WTC11 (cell line): ENCODE measurements around the gene KDM5A. TPM values are rescaled to one million over a fixed set of nuclear protein-coding genes. Genes with fewer than 3 reads are reported as not detected.

Experiments
- ATAC-seq: fragments of 200-7000 bp; cut with Tn5 transposase; 2 replicates; pipeline ENCODE4 v1.10.0; 2021; ENCODE audit warnings: mild to moderate bottlenecking, moderate library complexity
- CTCF ChIA-PET: fragments of 300-600 bp; sonication (Branson Sonifier 250); formaldehyde crosslinking; loops from one replicate; lab custom pipeline; 2021; ENCODE audit warnings: antibody characterized with exemption; lab: Charles Lee
- POLR2A ChIA-PET: fragments of 350-600 bp; sonication (Branson Sonifier 250); formaldehyde crosslinking; loops from one replicate; lab custom pipeline; 2021; ENCODE audit warnings: antibody characterized with exemption; lab: Charles Lee
- DNase-seq: peaks from one replicate; pipeline ENCODE4 v3.0.0; 2021; ENCODE audit warnings: low spot score
- H3K27ac Mint-ChIP-seq: 2 replicates; pipeline ENCODE4 v1.8.0; 2021; ENCODE audit warnings: mixed read lengths
- H3K27me3 Mint-ChIP-seq: 2 replicates; pipeline ENCODE4 v1.8.0; 2021; ENCODE audit warnings: low read depth, mild to moderate bottlenecking, moderate library complexity, mixed read lengths
- H3K36me3 Mint-ChIP-seq: 2 replicates; pipeline ENCODE4 v1.8.0; 2021; ENCODE audit warnings: mixed read lengths
- H3K4me1 Mint-ChIP-seq: 2 replicates; pipeline ENCODE4 v1.8.0; 2022; ENCODE audit warnings: mixed read lengths
- H3K4me3 Mint-ChIP-seq: 2 replicates; pipeline ENCODE4 v1.8.0; 2021; ENCODE audit warnings: mild to moderate bottlenecking, moderate library complexity, mixed read lengths
- H3K9me3 Mint-ChIP-seq: 2 replicates; pipeline ENCODE4 v1.8.0; 2021; ENCODE audit warnings: mixed read lengths
- AR ChIP-seq: fragments of 250-450 bp; sonication (Bioruptor Pico); IDR thresholded peaks from 2 replicates; pipeline ENCODE4 v1.9.0; 2021; ENCODE audit warnings: mild to moderate bottlenecking
- ARID4B ChIP-seq: sonication (generic); formaldehyde crosslinking; IDR thresholded peaks from 2 replicates; pipeline ENCODE4 v1.8.0; 2023; ENCODE audit warnings: missing genetic modification reagents, mild to moderate bottlenecking, borderline replicate concordance
- E2F5 ChIP-seq: sonication (generic); formaldehyde crosslinking; IDR thresholded peaks from 2 replicates; pipeline ENCODE4 v1.8.1; 2022; ENCODE audit warnings: mild to moderate bottlenecking, moderate library complexity, missing genetic modification reagents
- ELF4 ChIP-seq: sonication (generic); formaldehyde crosslinking; IDR thresholded peaks from 2 replicates; pipeline ENCODE4 v1.8.1; 2022; ENCODE audit warnings: low read depth, mild to moderate bottlenecking, moderate library complexity, missing genetic modification reagents
- GABPB1 ChIP-seq: sonication (generic); formaldehyde crosslinking; IDR thresholded peaks from 2 replicates; pipeline ENCODE4 v1.8.1; 2023; ENCODE audit warnings: mild to moderate bottlenecking, missing genetic modification reagents
- HMGA2 ChIP-seq: fragments of 250-450 bp; sonication (Bioruptor Pico); IDR thresholded peaks from 2 replicates; pipeline ENCODE4 v1.4.0; 2021; ENCODE audit warnings: mild to moderate bottlenecking, moderate library complexity
- IRF2 ChIP-seq: sonication (generic); formaldehyde crosslinking; IDR thresholded peaks from 2 replicates; pipeline ENCODE4 v1.8.0; 2022; ENCODE audit warnings: low read depth, missing genetic modification reagents, borderline replicate concordance
- NFYB ChIP-seq: sonication (generic); formaldehyde crosslinking; conservative IDR thresholded peaks from 2 replicates; pipeline ENCODE4 v1.8.0; 2022; ENCODE audit warnings: low read depth, missing genetic modification reagents
- NR1H2 ChIP-seq: sonication (generic); formaldehyde crosslinking; IDR thresholded peaks from 2 replicates; pipeline ENCODE4 v1.9.0; 2021; ENCODE audit warnings: mild to moderate bottlenecking, moderate library complexity, missing genetic modification reagents
- NR3C1 ChIP-seq: sonication (generic); formaldehyde crosslinking; conservative IDR thresholded peaks from 2 replicates; pipeline ENCODE4 v1.8.1; 2023; ENCODE audit warnings: low read depth, mild to moderate bottlenecking, missing genetic modification reagents
- SOX15 ChIP-seq: fragments of 250-450 bp; sonication (Bioruptor Pico); IDR thresholded peaks from 2 replicates; pipeline ENCODE4 v1.9.0; 2021; ENCODE audit warnings: mild to moderate bottlenecking
- TP53 ChIP-seq: sonication (generic); formaldehyde crosslinking; IDR thresholded peaks from 2 replicates; pipeline ENCODE4 v1.8.1; 2023; ENCODE audit warnings: mild to moderate bottlenecking, missing genetic modification reagents
- ZNF317 ChIP-seq: sonication (generic); formaldehyde crosslinking; IDR thresholded peaks from 2 replicates; pipeline ENCODE4 v1.8.1; 2023; ENCODE audit warnings: low read depth, mild to moderate bottlenecking, moderate library complexity, missing genetic modification reagents, borderline replicate concordance
- ZNF396 ChIP-seq: fragments of 250-450 bp; sonication (Bioruptor Pico); IDR thresholded peaks from 2 replicates; pipeline ENCODE4 v1.8.0; 2021; ENCODE audit warnings: mild to moderate bottlenecking, moderate library complexity, borderline replicate concordance
- ZNF416 ChIP-seq: fragments of 250-450 bp; sonication (Bioruptor Pico); IDR thresholded peaks from 2 replicates; pipeline ENCODE4 v1.9.0; 2021; ENCODE audit warnings: mild to moderate bottlenecking, inconsistent platforms
- ZNF423 ChIP-seq: fragments of 250-450 bp; sonication (Bioruptor Pico); IDR thresholded peaks from 2 replicates; pipeline ENCODE4 v2.1.2; 2022; ENCODE audit warnings: mild to moderate bottlenecking, moderate library complexity
- ZNF532 ChIP-seq: fragments of 250-450 bp; sonication (Bioruptor Pico); IDR thresholded peaks from 2 replicates; pipeline ENCODE4 v1.9.0; 2021; ENCODE audit warnings: mild to moderate bottlenecking, borderline replicate concordance
- ZNF671 ChIP-seq: fragments of 250-450 bp; sonication (Bioruptor Pico); IDR thresholded peaks from 2 replicates; pipeline ENCODE4 v1.8.0; 2021; ENCODE audit warnings: mild to moderate bottlenecking
- total RNA-seq: library from RNA; stranded (reverse); gene quantifications from 3 replicates; pipeline ENCODE4 v1.2.3, GENCODE V29; 2021

The KDM5A gene
- total RNA-seq, 1 experiment from 2014 or later, result 57.6 TPM

GRCh38 chr12:242496-242895, 146.6 kb downstream of the KDM5A start:
- no peak for ATAC-seq

GRCh38 chr12:241266-241665, 147.9 kb downstream of the KDM5A start:
- Mint-ChIP-seq H3K27ac (no peak overlapping the region), H3K4me1 (no peaks in the 10 kb centered on the region), H3K36me3 (peaks cover 14% of the 10 kb centered on the region), H3K4me3 (no peak overlapping the region), H3K27me3 (peaks cover 4% of the 10 kb centered on the region; the same call in 1 of the 2 replicates), H3K9me3 (peaks cover 32% of the 10 kb centered on the region)
- ATAC-seq (no peak), DNase-seq (no peak)
- CTCF ChIA-PET, result no interaction called here
- POLR2A ChIA-PET, result no interaction called here
- TF ChIP-seq ZNF416, result no peak
- TF ChIP-seq NR3C1, result no peak
- TF ChIP-seq NR1H2 (CRISPR knock-in tag), result no peak
- no peak for TF ChIP-seq ZNF423
- TF ChIP-seq IRF2, result no peak
- TF ChIP-seq ELF4 (CRISPR knock-in tag), result no peak
- no peak for TF ChIP-seq E2F5 (CRISPR knock-in tag)
- no peak for TF ChIP-seq SOX15 (CRISPR knock-in tag)
- TF ChIP-seq HMGA2 (CRISPR knock-in tag), result no peak
- TF ChIP-seq TP53 (CRISPR knock-in tag), result no peak
- TF ChIP-seq ZNF671 (CRISPR knock-in tag), result no peak
- TF ChIP-seq ZNF317, result no peak
- TF ChIP-seq ZNF396 (CRISPR knock-in tag), result no peak
- TF ChIP-seq ZNF532, result no peak
- TF ChIP-seq AR (CRISPR knock-in tag), result no peak
- TF ChIP-seq NFYB, result no peak

More at GRCh38 chr12:242496-242895, 146.6 kb downstream of the KDM5A start:
- POLR2A ChIA-PET, result no interaction called here
- Mint-ChIP-seq H3K4me1 (no peaks in the 10 kb centered on the region), H3K9me3 (peaks cover 33% of the 10 kb centered on the region), H3K36me3 (peaks cover 12% of the 10 kb centered on the region), H3K27me3 (peaks cover 3% of the 10 kb centered on the region; the same call in 1 of the 2 replicates), H3K4me3 (no peak overlapping the region), H3K27ac (no peak overlapping the region)
- CTCF ChIA-PET, result interaction anchor here (1.1 kb wide), 1 partner anchor 23 kb away, joined by 5 read pairs; no protein-coding TSS in a partner anchor
- DNase-seq, result no peak
- no peak for TF ChIP-seq GABPB1 (CRISPR knock-in tag)
- TF ChIP-seq ARID4B, result no peak
